HCT116 (cell line): ENCODE measurements around the gene SLC22A5. TPM values are rescaled to one million over a fixed set of nuclear protein-coding genes. Genes with fewer than 3 reads are reported as not detected.

ENCODE experiments used
- ATAC-seq: fragments of 200-7000 bp; cut with Tn5 transposase; 2 replicates; pipeline ENCODE4 v1.9.1; 2020; ENCODE audit warnings: mild to moderate bottlenecking, moderate library complexity
- BruUV-seq: library from RNA; stranded (reverse); fragments of 400-500 nt; replicated peaks from 2 replicates; lab custom pipeline; 2021; lab: Mats Ljungman, UMichigan
- CTCF ChIA-PET: fragments of 300-600 bp; sonication (Branson Sonifier 250); formaldehyde crosslinking; loops from one replicate; lab custom pipeline; 2021; ENCODE audit warnings: antibody characterized with exemption; lab: Charles Lee
- POLR2A ChIA-PET: fragments of 300-600, 350-600 bp; sonication (Branson Sonifier 250); formaldehyde crosslinking; loops from one replicate; lab custom pipeline; 2021; ENCODE audit warnings: antibody characterized with exemption; lab: Charles Lee
- RAD21 ChIA-PET, 2 experiments: fragments of 300-600 bp; sonication (Branson Sonifier 250); formaldehyde crosslinking; loops; one replicate each; lab custom pipeline; 2023; ENCODE audit warnings: low total read pairs in 2 of 2; ENCODE audit not compliant: uncharacterized antibody in 2 of 2, unreplicated experiment in 2 of 2, low non-redundant PET in 1 of 2; lab: Charles Lee
- DNase-seq: peaks from one replicate; pipeline ENCODE4 v3.0.0-alpha.2; 2010; ENCODE audit warnings: low read depth, low spot score
- H2AFZ ChIP-seq: fragments of 200-600 bp; shearing (Covaris generic), sonication (generic); 2 replicates; pipeline ENCODE4 v1.6.1; 2017; ENCODE audit warnings: low read depth, mixed run types, mixed read lengths, antibody characterized with exemption, low read length; ENCODE audit not compliant: poor library complexity, severe bottlenecking
- H3K27ac ChIP-seq: 2 replicates; pipeline ENCODE4 v1.5.1; 2012; ENCODE audit warnings: low read depth, low read length
- H3K27me3 ChIP-seq: fragments of 200-600 bp; sonication (generic); 2 replicates; pipeline ENCODE4 v1.6.1; 2016; ENCODE audit warnings: mixed run types, low read length, mixed read lengths; ENCODE audit not compliant: insufficient read depth
- H3K36me3 ChIP-seq, 2 experiments: fragments of 200-500 bp in 1 of 2; fragments of 200-600 bp in 1 of 2; sonication (Bioruptor generic) in 1 of 2; sonication (generic) in 1 of 2; 2 replicates each; pipeline versions ENCODE4 v1.5.1 to v1.6.1; 2014 to 2016; ENCODE audit warnings: low read length in 2 of 2, inconsistent platforms in 1 of 2, mixed read lengths in 1 of 2, mixed run types in 1 of 2; ENCODE audit not compliant: insufficient read depth in 2 of 2, control insufficient read depth in 1 of 2
- H3K4me1 ChIP-seq, 2 experiments: fragments of 200-600 bp in 1 of 2; sonication (generic) in 1 of 2; 2 replicates each; pipeline versions ENCODE4 v1.5.1 to v1.6.1; 2012 to 2017; ENCODE audit warnings: low read length in 2 of 2, inconsistent platforms in 1 of 2, mild to moderate bottlenecking in 1 of 2, mixed read lengths in 1 of 2, mixed run types in 1 of 2, moderate library complexity in 1 of 2; ENCODE audit not compliant: insufficient read depth in 2 of 2, control insufficient read depth in 1 of 2
- H3K4me2 ChIP-seq: fragments of 200-600 bp; sonication (generic); 2 replicates; pipeline ENCODE4 v1.6.1; 2017; ENCODE audit warnings: mixed run types, low read length, mixed read lengths
- H3K4me3 ChIP-seq, 2 experiments: fragments of 200-600 bp in 1 of 2; sonication (generic) in 1 of 2; replicated peaks in 1 of 2; 2 replicates each; pipeline ENCODE4 v1.5.1; 2011 to 2016; ENCODE audit warnings: low read length in 2 of 2, control low read depth in 1 of 2, low read depth in 1 of 2, mild to moderate bottlenecking in 1 of 2, mixed read lengths in 1 of 2, mixed run types in 1 of 2
- H3K79me2 ChIP-seq: fragments of 200-600 bp; sonication (generic); 2 replicates; pipeline ENCODE4 v1.6.1; 2017; ENCODE audit warnings: mild to moderate bottlenecking, mixed run types, low read length, moderate library complexity, mixed read lengths; ENCODE audit not compliant: insufficient read depth
- H3K9ac ChIP-seq: fragments of 200-600 bp; sonication (generic); 2 replicates; pipeline ENCODE4 v1.6.1; 2016; ENCODE audit warnings: low read length, mixed read lengths
- H3K9me2 ChIP-seq: fragments of 200-600 bp; sonication (generic), shearing (Covaris generic); 2 replicates; pipeline ENCODE4 v1.6.1; 2017; ENCODE audit warnings: mixed run types, mild to moderate bottlenecking, moderate library complexity; ENCODE audit not compliant: insufficient read depth
- H3K9me3 ChIP-seq, 2 experiments: fragments of 200-500 bp in 1 of 2; fragments of 200-600 bp in 1 of 2; sonication (Bioruptor generic) in 1 of 2; sonication (generic) in 1 of 2; 2 replicates each; pipeline ENCODE4 v1.6.1; 2014 to 2017; ENCODE audit warnings: low read length in 2 of 2, mixed read lengths in 2 of 2, inconsistent platforms in 1 of 2, low read depth in 1 of 2, mild to moderate bottlenecking in 1 of 2, mixed run types in 1 of 2, moderate library complexity in 1 of 2; ENCODE audit not compliant: control insufficient read depth in 1 of 2, insufficient read depth in 1 of 2
- H4K20me1 ChIP-seq: fragments of 200-600 bp; sonication (generic), shearing (Covaris generic); 2 replicates; pipeline ENCODE4 v1.6.1; 2017; ENCODE audit warnings: mixed run types, mild to moderate bottlenecking, moderate library complexity; ENCODE audit not compliant: insufficient read depth
- CEBPB ChIP-seq: IDR thresholded peaks from 2 replicates; pipeline ENCODE4 v1.6.1; 2012; ENCODE audit warnings: low read depth
- EGR1 ChIP-seq: IDR thresholded peaks from 2 replicates; pipeline ENCODE4 v1.6.1; 2012; ENCODE audit warnings: low read depth
- EZH2 ChIP-seq: fragments of 200-600 bp; sonication (generic); IDR thresholded peaks from 2 replicates; pipeline ENCODE4 v1.6.1; 2017; ENCODE audit warnings: antibody characterized with exemption, mixed run types
- POLR2A ChIP-seq: IDR thresholded peaks from 2 replicates; pipeline ENCODE4 v1.7.0; 2011; ENCODE audit warnings: borderline replicate concordance; ENCODE audit not compliant: insufficient read depth, insufficient read length; ENCODE audit errors: extremely low read depth
- RAD21 ChIP-seq: IDR thresholded peaks from 2 replicates; pipeline ENCODE4 v1.6.1; 2012; ENCODE audit warnings: low read depth, mild to moderate bottlenecking
- SP1 ChIP-seq: IDR thresholded peaks from 2 replicates; pipeline ENCODE4 v1.6.1; 2012; ENCODE audit warnings: low read depth
- SRF ChIP-seq: IDR thresholded peaks from 2 replicates; pipeline ENCODE4 v1.6.1; 2012; ENCODE audit warnings: low read depth
- ZNF274 ChIP-seq: fragments of 200-500 bp; sonication (Bioruptor generic); IDR thresholded peaks from 2 replicates; pipeline ENCODE4 v1.6.1; 2014; ENCODE audit warnings: mild to moderate bottlenecking, low read depth, low read length, inconsistent platforms
- intact Hi-C: fragments of 100-400 bp; cut with micrococcal nuclease; formaldehyde crosslinking; loops from 2 replicates; pipeline ENCODE4 v1.10.0; 2022
- total RNA-seq: library from RNA; stranded (reverse); gene quantifications from one replicate; pipeline ENCODE4 v1.2.1, GENCODE V29; 2021; ENCODE audit not compliant: unreplicated experiment
- TF ChIP-seq, protein P1 (sequence below), 3 experiments: fragments of 200-600 bp in 1 of 3; sonication (generic) in 1 of 3; IDR thresholded peaks in 2 of 3; conservative IDR thresholded peaks in 1 of 3; 2 replicates each; pipeline ENCODE4 v1.5.1; 2012 to 2017; ENCODE audit warnings: low read depth in 2 of 3, low read length in 2 of 3, antibody characterized with exemption in 1 of 3, borderline replicate concordance in 1 of 3, control low read depth in 1 of 3, mild to moderate bottlenecking in 1 of 3, mixed read lengths in 1 of 3, mixed run types in 1 of 3, moderate library complexity in 1 of 3; ENCODE audit not compliant: insufficient read depth in 1 of 3
- TF ChIP-seq, protein P2 (sequence below): IDR thresholded peaks from 2 replicates; pipeline ENCODE4 v1.6.1; 2011; ENCODE audit warnings: mild to moderate bottlenecking, low read length, moderate library complexity; ENCODE audit not compliant: insufficient replicate concordance; ENCODE audit errors: extremely low read depth

SLC22A5 gene
- total RNA-seq, 1 experiment from 2014 or later: 9.9 TPM

DNA sequence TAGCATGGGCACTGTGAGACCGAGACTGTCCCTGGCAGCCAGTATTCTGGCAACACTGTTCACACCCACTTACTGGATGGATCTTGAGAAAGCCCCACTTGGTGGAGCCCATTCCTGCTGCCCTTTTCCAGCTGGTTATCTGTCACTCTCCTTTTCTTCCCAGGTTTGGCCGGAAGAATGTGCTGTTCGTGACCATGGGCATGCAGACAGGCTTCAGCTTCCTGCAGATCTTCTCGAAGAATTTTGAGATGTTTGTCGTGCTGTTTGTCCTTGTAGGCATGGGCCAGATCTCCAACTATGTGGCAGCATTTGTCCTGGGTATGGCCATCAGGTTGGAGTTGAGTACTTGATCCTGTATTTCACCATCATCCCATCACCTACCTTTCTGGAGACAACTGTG is 14.5 kb downstream of the SLC22A5 start:
- RAD21 ChIA-PET: no interaction called here
- Histone ChIP-seq H3K79me2 (no peaks in the 10 kb centered on the region), H3K9ac (no peak overlapping the region), H3K9me2 (no peaks in the 10 kb centered on the region), H3K4me2 (no peak overlapping the region), H3K27ac (no peak overlapping the region), H2AFZ (no peak overlapping the region), H3K27me3 (no peaks in the 10 kb centered on the region), H3K36me3 (no peaks in the 10 kb centered on the region; a peak in 1 of 4 replicates), H3K4me1 (peaks cover 25 to 37% of the 10 kb centered on the region in 2 experiments), H4K20me1 (no peaks in the 10 kb centered on the region), H3K4me3 (no peak overlapping the region), H3K9me3 (no peaks in the 10 kb centered on the region)
- no TSS peak for BruUV-seq
- intact Hi-C loops: loop anchor here (10.0 kb wide), 1 partner anchor 861 kb away; no protein-coding TSS in a partner anchor
- POLR2A ChIA-PET: no interaction called here
- no peak for DNase-seq
- CTCF ChIA-PET: no interaction called here
- TF ChIP-seq, protein P1, sequence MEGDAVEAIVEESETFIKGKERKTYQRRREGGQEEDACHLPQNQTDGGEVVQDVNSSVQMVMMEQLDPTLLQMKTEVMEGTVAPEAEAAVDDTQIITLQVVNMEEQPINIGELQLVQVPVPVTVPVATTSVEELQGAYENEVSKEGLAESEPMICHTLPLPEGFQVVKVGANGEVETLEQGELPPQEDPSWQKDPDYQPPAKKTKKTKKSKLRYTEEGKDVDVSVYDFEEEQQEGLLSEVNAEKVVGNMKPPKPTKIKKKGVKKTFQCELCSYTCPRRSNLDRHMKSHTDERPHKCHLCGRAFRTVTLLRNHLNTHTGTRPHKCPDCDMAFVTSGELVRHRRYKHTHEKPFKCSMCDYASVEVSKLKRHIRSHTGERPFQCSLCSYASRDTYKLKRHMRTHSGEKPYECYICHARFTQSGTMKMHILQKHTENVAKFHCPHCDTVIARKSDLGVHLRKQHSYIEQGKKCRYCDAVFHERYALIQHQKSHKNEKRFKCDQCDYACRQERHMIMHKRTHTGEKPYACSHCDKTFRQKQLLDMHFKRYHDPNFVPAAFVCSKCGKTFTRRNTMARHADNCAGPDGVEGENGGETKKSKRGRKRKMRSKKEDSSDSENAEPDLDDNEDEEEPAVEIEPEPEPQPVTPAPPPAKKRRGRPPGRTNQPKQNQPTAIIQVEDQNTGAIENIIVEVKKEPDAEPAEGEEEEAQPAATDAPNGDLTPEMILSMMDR (IDR thresholded peaks at IDR 0.05 in 2 of 3, conservative IDR thresholded peaks at IDR 0.05 in 1 of 3; ENCODE audit: borderline replicate concordance in 1 of 3, insufficient read depth in 1 of 3, low read depth in 2 of 3, low read length in 2 of 3): no peak
- no peak for TF ChIP-seq POLR2A
- no peak for TF ChIP-seq SP1
- TF ChIP-seq, protein P2, sequence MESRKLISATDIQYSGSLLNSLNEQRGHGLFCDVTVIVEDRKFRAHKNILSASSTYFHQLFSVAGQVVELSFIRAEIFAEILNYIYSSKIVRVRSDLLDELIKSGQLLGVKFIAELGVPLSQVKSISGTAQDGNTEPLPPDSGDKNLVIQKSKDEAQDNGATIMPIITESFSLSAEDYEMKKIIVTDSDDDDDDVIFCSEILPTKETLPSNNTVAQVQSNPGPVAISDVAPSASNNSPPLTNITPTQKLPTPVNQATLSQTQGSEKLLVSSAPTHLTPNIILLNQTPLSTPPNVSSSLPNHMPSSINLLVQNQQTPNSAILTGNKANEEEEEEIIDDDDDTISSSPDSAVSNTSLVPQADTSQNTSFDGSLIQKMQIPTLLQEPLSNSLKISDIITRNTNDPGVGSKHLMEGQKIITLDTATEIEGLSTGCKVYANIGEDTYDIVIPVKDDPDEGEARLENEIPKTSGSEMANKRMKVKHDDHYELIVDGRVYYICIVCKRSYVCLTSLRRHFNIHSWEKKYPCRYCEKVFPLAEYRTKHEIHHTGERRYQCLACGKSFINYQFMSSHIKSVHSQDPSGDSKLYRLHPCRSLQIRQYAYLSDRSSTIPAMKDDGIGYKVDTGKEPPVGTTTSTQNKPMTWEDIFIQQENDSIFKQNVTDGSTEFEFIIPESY: no peak
- no peak for TF ChIP-seq EGR1
- no peak for TF ChIP-seq CEBPB
- no peak for TF ChIP-seq ZNF274
- no peak for TF ChIP-seq EZH2
- no peak for TF ChIP-seq RAD21
- TF ChIP-seq SRF: no peak
- no peak for ATAC-seq
